ENCODE results near the gene CCDC170. TPM values are rescaled to one million over a fixed set of nuclear protein-coding genes. Genes with fewer than 3 reads are reported as not detected.
"Not testable (repeated sequence)": the region's sequence is repeated elsewhere in the genome, so short reads cannot be mapped to it uniquely, and the experiment has no call there.

CCDC170 gene
- total RNA-seq, 1 donor from 2014 or later: 0.20 TPM

GRCh38 chr6:151535476-151536187 lies 41.8 kb downstream of the CCDC170 start:
- H3K9me3 Mint-ChIP-seq (ENCODE audit: low read depth): peaks cover 13% of the 10 kb centered on the region
- H3K27ac Mint-ChIP-seq (ENCODE audit: unreplicated experiment): no peak overlapping the region
- DNase-seq (ENCODE audit: low spot score): no peak
- H3K27me3 Mint-ChIP-seq (ENCODE audit: low read depth): no peaks in the 10 kb centered on the region
- H3K4me1 Mint-ChIP-seq (ENCODE audit: low read depth): no peaks in the 10 kb centered on the region
- H3K4me3 Mint-ChIP-seq (ENCODE audit: unreplicated experiment): no peak overlapping the region
- peaks cover 3% of the 10 kb centered on the region for H3K36me3 Mint-ChIP-seq (ENCODE audit: low read depth)
- TF ChIP-seq, protein P1, sequence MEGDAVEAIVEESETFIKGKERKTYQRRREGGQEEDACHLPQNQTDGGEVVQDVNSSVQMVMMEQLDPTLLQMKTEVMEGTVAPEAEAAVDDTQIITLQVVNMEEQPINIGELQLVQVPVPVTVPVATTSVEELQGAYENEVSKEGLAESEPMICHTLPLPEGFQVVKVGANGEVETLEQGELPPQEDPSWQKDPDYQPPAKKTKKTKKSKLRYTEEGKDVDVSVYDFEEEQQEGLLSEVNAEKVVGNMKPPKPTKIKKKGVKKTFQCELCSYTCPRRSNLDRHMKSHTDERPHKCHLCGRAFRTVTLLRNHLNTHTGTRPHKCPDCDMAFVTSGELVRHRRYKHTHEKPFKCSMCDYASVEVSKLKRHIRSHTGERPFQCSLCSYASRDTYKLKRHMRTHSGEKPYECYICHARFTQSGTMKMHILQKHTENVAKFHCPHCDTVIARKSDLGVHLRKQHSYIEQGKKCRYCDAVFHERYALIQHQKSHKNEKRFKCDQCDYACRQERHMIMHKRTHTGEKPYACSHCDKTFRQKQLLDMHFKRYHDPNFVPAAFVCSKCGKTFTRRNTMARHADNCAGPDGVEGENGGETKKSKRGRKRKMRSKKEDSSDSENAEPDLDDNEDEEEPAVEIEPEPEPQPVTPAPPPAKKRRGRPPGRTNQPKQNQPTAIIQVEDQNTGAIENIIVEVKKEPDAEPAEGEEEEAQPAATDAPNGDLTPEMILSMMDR (IDR thresholded peaks at IDR 0.05): no peak

DNA sequence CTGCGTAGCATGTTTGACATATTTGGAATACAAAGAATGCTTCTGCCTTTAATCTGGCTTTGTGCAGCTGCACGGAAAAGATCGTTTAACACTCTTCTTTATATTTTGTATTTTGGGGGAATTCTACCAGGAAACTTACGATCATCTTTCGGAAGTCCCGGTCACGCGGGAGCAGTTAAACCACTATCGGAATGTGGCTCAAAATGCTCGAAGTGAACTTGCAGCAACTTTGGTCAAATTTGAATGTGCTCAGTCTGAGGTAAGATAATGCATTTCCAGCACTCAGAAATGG lies 42.3 kb downstream of the CCDC170 start:
- TF ChIP-seq, protein P1 (IDR thresholded peaks at IDR 0.05): no peak
- Mint-ChIP-seq H3K4me1 (ENCODE audit: low read depth) (no peaks in the 10 kb centered on the region), H3K27me3 (ENCODE audit: low read depth) (no peaks in the 10 kb centered on the region), H3K4me3 (ENCODE audit: unreplicated experiment) (no peak overlapping the region), H3K9me3 (ENCODE audit: low read depth) (peaks cover 16% of the 10 kb centered on the region), H3K36me3 (ENCODE audit: low read depth) (peaks cover 3% of the 10 kb centered on the region), H3K27ac (ENCODE audit: unreplicated experiment) (no peak overlapping the region)
- no peak for DNase-seq (ENCODE audit: low spot score)

- Mint-ChIP-seq H3K27ac (ENCODE audit: unreplicated experiment) (no peak overlapping the region), H3K36me3 (ENCODE audit: low read depth) (peaks cover 2% of the 10 kb centered on the region), H3K4me1 (ENCODE audit: low read depth) (no peaks in the 10 kb centered on the region), H3K27me3 (ENCODE audit: low read depth) (no peaks in the 10 kb centered on the region), H3K9me3 (ENCODE audit: low read depth) (peaks cover 14% of the 10 kb centered on the region), H3K4me3 (ENCODE audit: unreplicated experiment) (no peak overlapping the region)
- TF ChIP-seq, protein P1 (IDR thresholded peaks at IDR 0.05): no peak
- no peak for DNase-seq (ENCODE audit: low spot score)
Measured at GRCh38 chr6:151537556-151537955, 43.7 kb downstream of the CCDC170 start.

DNA sequence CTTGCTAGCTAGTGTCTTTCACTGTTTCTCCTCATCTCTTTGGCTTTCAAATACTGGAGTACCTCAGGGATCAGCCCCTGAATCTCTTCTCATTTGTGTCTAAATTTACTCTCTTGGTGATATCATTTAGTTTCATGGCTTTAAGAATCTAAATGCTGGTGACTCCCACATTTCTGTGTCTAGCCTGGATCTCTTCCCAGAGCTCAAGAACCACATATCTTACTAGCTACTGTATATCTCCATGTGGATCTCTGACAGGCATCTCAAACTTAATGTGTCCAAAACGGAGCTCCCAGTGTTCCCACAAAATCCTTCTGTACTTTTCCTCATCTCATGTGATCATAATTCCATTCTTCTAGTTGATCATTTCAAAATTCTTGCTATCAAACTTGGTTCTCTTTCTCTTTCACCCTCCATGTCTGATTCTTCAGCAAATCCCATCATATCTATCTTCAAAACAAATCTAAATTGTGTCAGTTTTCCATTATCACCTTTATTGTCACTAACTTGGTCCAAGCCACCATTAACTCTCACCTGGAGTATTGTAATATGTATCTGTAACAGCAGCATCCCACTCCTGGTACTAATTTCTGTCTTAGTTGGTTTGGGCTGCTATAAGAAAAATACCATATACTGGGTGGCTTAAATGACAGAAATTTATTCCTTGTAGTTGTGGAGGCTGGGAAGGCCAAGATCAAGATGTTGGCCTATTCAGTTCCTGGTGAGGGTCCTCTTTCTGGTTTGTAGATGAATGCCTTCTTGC lies 45.9 kb downstream of the CCDC170 start:
- Mint-ChIP-seq H3K4me3 (ENCODE audit: unreplicated experiment) (no peak overlapping the region), H3K36me3 (ENCODE audit: low read depth) (no peaks in the 10 kb centered on the region), H3K9me3 (ENCODE audit: low read depth) (peaks cover 14% of the 10 kb centered on the region), H3K4me1 (ENCODE audit: low read depth) (no peaks in the 10 kb centered on the region), H3K27ac (ENCODE audit: unreplicated experiment) (no peak overlapping the region), H3K27me3 (ENCODE audit: low read depth) (peaks cover 5% of the 10 kb centered on the region)
- DNase-seq (ENCODE audit: low spot score): no peak
- TF ChIP-seq, protein P1 (IDR thresholded peaks at IDR 0.05): no peak

DNA sequence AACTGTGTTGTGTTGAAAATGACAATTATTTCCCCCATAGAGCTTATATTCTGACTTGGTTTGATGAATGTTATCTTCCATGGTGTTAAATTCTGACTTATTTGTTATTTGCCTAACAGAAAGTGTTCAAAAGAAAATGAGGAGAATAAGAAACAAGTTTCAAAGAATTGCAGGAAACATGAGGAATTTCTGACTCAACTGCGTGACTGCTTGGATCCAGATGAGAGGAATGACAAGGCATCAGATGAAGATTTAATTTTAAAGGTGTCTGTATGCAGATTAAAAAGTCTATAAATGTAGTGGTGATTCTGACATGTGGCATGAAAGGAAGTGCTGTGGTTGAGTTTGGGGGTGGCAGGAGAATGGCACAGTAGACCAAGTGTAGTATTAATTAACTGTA lies 50.6 kb downstream of the CCDC170 start:
- H3K4me1 Mint-ChIP-seq (ENCODE audit: low read depth): no peaks in the 10 kb centered on the region
- no peak overlapping the region for H3K27ac Mint-ChIP-seq (ENCODE audit: unreplicated experiment)
- H3K9me3 Mint-ChIP-seq (ENCODE audit: low read depth): peaks cover 10% of the 10 kb centered on the region
- H3K4me3 Mint-ChIP-seq (ENCODE audit: unreplicated experiment): no peak overlapping the region
- H3K27me3 Mint-ChIP-seq (ENCODE audit: low read depth): peaks cover 5% of the 10 kb centered on the region
- DNase-seq (ENCODE audit: low spot score): no peak
- TF ChIP-seq, protein P1 (IDR thresholded peaks at IDR 0.05): no peak
- no peaks in the 10 kb centered on the region for H3K36me3 Mint-ChIP-seq (ENCODE audit: low read depth)

GRCh38 chr6:151544884-151545283 lies 51.1 kb downstream of the CCDC170 start:
- DNase-seq (ENCODE audit: low spot score); H3K27ac Mint-ChIP-seq (ENCODE audit: unreplicated experiment); H3K4me3 Mint-ChIP-seq (ENCODE audit: unreplicated experiment); H3K27me3 Mint-ChIP-seq (ENCODE audit: low read depth); H3K36me3 Mint-ChIP-seq (ENCODE audit: low read depth); H3K9me3 Mint-ChIP-seq (ENCODE audit: low read depth); H3K4me1 Mint-ChIP-seq (ENCODE audit: low read depth): not testable (repeated sequence)
